ENCODE data around the gene FBXO36.
"Not testable (repeated sequence)": the region's sequence is repeated elsewhere in the genome, so short reads cannot be mapped to it uniquely, and the experiment has no call there.

Gene FBXO36

GRCh38 chr2:229955663-229956062 lies 33.4 kb downstream of the FBXO36 start:
- TF ChIP-seq CTCF (IDR thresholded peaks at IDR 0.05; ENCODE audit: low read depth, low read length, missing control alignments): no peak
- in situ Hi-C loops (cut with HindIII; ENCODE audit: low sequenced_read_pairs): no loop called here
- no peak overlapping the region for H3K4me3 ChIP-seq (ENCODE audit: low read depth, low read length)
- DNase-seq (ENCODE audit: low read depth): no peak

GRCh38 chr2:229956491-229956890 lies 34.2 kb downstream of the FBXO36 start:
- no peak for TF ChIP-seq CTCF (IDR thresholded peaks at IDR 0.05; ENCODE audit: low read depth, low read length, missing control alignments)
- H3K4me3 ChIP-seq (ENCODE audit: low read depth, low read length): no peak overlapping the region
- no peak for DNase-seq (ENCODE audit: low read depth)
- in situ Hi-C loops (cut with HindIII; ENCODE audit: low sequenced_read_pairs): no loop called here

- H3K4me3 ChIP-seq (ENCODE audit: low read depth, low read length); in situ Hi-C loops (cut with HindIII; ENCODE audit: low sequenced_read_pairs); DNase-seq (ENCODE audit: low read depth): not testable (repeated sequence)
Measured at GRCh38 chr2:229963596-229963995, 41.3 kb downstream of the FBXO36 start.

GRCh38 chr2:229969921-229970320 lies 47.6 kb downstream of the FBXO36 start:
- no peak for DNase-seq (ENCODE audit: low read depth)
- no peak overlapping the region for H3K4me3 ChIP-seq (ENCODE audit: low read depth, low read length)
- in situ Hi-C loops (cut with HindIII; ENCODE audit: low sequenced_read_pairs): no loop called here
- TF ChIP-seq CTCF (IDR thresholded peaks at IDR 0.05; ENCODE audit: low read depth, low read length, missing control alignments): no peak

GRCh38 chr2:229970406-229970805 lies 48.1 kb downstream of the FBXO36 start:
- in situ Hi-C loops (cut with HindIII; ENCODE audit: low sequenced_read_pairs): no loop called here
- H3K4me3 ChIP-seq (ENCODE audit: low read depth, low read length): no peak overlapping the region
- no peak for TF ChIP-seq CTCF (IDR thresholded peaks at IDR 0.05; ENCODE audit: low read depth, low read length, missing control alignments)
- DNase-seq (ENCODE audit: low read depth): no peak

GRCh38 chr2:229971298-229971790 lies 49.0 kb downstream of the FBXO36 start:
- no peak for TF ChIP-seq CTCF (IDR thresholded peaks at IDR 0.05; ENCODE audit: low read depth, low read length, missing control alignments)

GRCh38 chr2:229974266-229974665 lies 52.0 kb downstream of the FBXO36 start:
- H3K4me3 ChIP-seq (ENCODE audit: low read depth, low read length): no peak overlapping the region
- TF ChIP-seq CTCF (IDR thresholded peaks at IDR 0.05; ENCODE audit: low read depth, low read length, missing control alignments): peak; percentile 1
- DNase-seq (ENCODE audit: low read depth): no peak
- in situ Hi-C loops (cut with HindIII; ENCODE audit: low sequenced_read_pairs): no loop called here

More at GRCh38 chr2:229971298-229971790, 49.0 kb downstream of the FBXO36 start:
- no peak for DNase-seq (ENCODE audit: low read depth)
- in situ Hi-C loops (cut with HindIII; ENCODE audit: low sequenced_read_pairs): no loop called here
- H3K4me3 ChIP-seq (ENCODE audit: low read depth, low read length): no peak overlapping the region
